Neural progenitor cell (in vitro differentiated cells): ENCODE measurements around the gene GTPBP2.

Source experiments
- CTCF ChIP-seq: fragments of 200-600 bp; sonication (generic); IDR thresholded peaks from 2 replicates; pipeline ENCODE4 v1.5.1; 2017; ENCODE audit warnings: antibody characterized with exemption, mild to moderate bottlenecking
- EZH2 ChIP-seq: fragments of 200-600 bp; sonication (generic); IDR thresholded peaks from 2 replicates; pipeline ENCODE4 v1.6.1; 2017; ENCODE audit warnings: antibody characterized with exemption, mild to moderate bottlenecking, moderate library complexity
- EZH2phosphoT487 ChIP-seq: fragments of 200-600 bp; sonication (generic); IDR thresholded peaks from 2 replicates; pipeline ENCODE4 v1.6.1; 2017; ENCODE audit warnings: antibody characterized with exemption

- TF ChIP-seq EZH2phosphoT487: no peak
- no peak for TF ChIP-seq CTCF
- TF ChIP-seq EZH2: no peak
Observed at GRCh38 chr6:43671011-43671800, 42.1 kb upstream of the GTPBP2 start.
